Mononuclear cell (primary cell): ENCODE data around the gene TEX14. TPM values are rescaled to one million over a fixed set of nuclear protein-coding genes. Genes with fewer than 3 reads are reported as not detected.

Experiments used
- H3K27me3 ChIP-seq: 2 replicates; pipeline ENCODE4 v1.6.0; 2011; ENCODE audit warnings: low read length, control low read depth; ENCODE audit not compliant: insufficient read depth
- H3K4me1 ChIP-seq: 2 replicates; pipeline ENCODE4 v1.5.1; 2011; ENCODE audit warnings: mild to moderate bottlenecking, low read length, control low read depth; ENCODE audit not compliant: insufficient read depth
- H3K4me3 ChIP-seq: 2 replicates; pipeline ENCODE4 v1.5.1; 2011; ENCODE audit warnings: mild to moderate bottlenecking, low read length, moderate library complexity
- H3K9me3 ChIP-seq: 2 replicates; pipeline ENCODE4 v1.5.1; 2011; ENCODE audit warnings: low read depth, mild to moderate bottlenecking, control low read depth, low read length
- total RNA-seq: library from RNA; depleted of rRNA; stranded (reverse); fragments of >200 nt; gene quantifications from one replicate; pipeline ENCODE4 v1.2.3, GENCODE V29; 2012

The TEX14 gene
- total RNA-seq, 1 donor, result 0.31 TPM

GRCh38 chr17:58643147-58643546, 48.7 kb downstream of the TEX14 start:
- Histone ChIP-seq H3K9me3 (no peaks in the 10 kb centered on the region), H3K4me3 (no peak overlapping the region)

DNA sequence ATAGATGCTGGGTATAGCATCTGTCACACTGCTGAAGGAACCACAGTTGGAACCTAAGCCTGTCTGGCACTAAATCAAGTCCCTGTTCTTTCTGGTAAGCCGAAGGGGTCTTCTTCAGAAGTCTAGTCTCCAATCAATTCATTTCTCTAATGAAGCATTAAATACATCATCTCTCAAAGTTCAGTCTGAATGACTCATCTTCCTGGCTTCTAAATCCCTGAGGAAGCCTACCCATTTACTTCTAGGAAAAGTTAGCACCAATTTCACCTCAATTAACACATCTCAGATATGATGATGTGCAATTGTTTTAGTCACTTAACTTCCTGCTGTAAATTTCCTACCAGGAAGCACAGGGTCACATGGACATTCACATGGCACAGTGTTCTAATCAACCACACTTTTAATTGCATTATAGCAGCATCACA, 49.9 kb downstream of the TEX14 start:
- Histone ChIP-seq H3K4me3 (no peak overlapping the region), H3K27me3 (no peaks in the 10 kb centered on the region), H3K4me1 (no peaks in the 10 kb centered on the region), H3K9me3 (no peaks in the 10 kb centered on the region)

More at GRCh38 chr17:58643147-58643546, 48.7 kb downstream of the TEX14 start:
- no peaks in the 10 kb centered on the region for H3K4me1 ChIP-seq
- H3K27me3 ChIP-seq, result no peaks in the 10 kb centered on the region

DNA sequence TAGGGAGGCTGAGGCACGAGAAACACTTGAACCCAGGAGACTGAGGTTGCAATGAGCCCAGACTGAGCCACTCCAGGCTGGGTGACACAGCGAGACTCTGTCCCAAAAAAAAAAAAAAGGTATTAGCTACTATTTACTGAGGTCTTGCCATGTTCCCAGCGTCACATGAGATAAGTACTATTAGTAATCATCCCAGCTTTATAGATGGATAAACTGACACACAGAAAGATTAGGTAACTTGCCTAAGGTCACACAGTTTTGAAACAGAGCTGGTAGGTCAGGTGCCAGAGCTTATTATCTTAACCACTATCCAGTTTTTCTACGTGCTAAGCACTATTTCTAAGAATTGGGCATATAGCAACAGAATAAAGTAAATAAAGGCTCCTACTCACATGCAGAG, 51.6 kb downstream of the TEX14 start:
- Histone ChIP-seq H3K9me3 (no peaks in the 10 kb centered on the region), H3K27me3 (no peaks in the 10 kb centered on the region), H3K4me3 (no peak overlapping the region), H3K4me1 (no peaks in the 10 kb centered on the region)

DNA sequence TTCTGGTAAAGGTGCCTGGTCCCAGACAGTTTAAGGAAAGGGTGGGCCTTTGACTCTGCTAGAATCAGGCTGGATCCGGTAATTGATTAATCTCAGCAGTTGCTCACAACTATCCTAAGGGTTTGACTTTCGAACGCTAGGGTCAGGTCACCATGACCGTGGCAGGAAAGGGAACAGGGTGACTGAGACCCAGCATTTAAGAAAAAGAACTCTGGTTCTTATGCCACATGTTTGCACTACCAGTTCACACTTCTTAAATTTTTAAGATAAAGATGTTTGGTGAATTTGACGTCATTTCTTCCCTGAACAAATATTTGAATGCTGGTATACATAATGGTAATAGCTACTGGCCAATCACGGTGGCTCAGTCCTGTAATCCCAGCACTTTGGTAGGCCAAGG, 52.2 kb downstream of the TEX14 start:
- H3K27me3 ChIP-seq, result no peaks in the 10 kb centered on the region
- H3K9me3 ChIP-seq, result no peaks in the 10 kb centered on the region
- no peak overlapping the region for H3K4me3 ChIP-seq
- H3K4me1 ChIP-seq, result no peaks in the 10 kb centered on the region

GRCh38 chr17:58637011-58637570, 54.8 kb downstream of the TEX14 start:
- Histone ChIP-seq H3K4me3 (no peak overlapping the region), H3K27me3 (no peaks in the 10 kb centered on the region), H3K4me1 (peaks cover 5% of the 10 kb centered on the region), H3K9me3 (no peaks in the 10 kb centered on the region)

DNA sequence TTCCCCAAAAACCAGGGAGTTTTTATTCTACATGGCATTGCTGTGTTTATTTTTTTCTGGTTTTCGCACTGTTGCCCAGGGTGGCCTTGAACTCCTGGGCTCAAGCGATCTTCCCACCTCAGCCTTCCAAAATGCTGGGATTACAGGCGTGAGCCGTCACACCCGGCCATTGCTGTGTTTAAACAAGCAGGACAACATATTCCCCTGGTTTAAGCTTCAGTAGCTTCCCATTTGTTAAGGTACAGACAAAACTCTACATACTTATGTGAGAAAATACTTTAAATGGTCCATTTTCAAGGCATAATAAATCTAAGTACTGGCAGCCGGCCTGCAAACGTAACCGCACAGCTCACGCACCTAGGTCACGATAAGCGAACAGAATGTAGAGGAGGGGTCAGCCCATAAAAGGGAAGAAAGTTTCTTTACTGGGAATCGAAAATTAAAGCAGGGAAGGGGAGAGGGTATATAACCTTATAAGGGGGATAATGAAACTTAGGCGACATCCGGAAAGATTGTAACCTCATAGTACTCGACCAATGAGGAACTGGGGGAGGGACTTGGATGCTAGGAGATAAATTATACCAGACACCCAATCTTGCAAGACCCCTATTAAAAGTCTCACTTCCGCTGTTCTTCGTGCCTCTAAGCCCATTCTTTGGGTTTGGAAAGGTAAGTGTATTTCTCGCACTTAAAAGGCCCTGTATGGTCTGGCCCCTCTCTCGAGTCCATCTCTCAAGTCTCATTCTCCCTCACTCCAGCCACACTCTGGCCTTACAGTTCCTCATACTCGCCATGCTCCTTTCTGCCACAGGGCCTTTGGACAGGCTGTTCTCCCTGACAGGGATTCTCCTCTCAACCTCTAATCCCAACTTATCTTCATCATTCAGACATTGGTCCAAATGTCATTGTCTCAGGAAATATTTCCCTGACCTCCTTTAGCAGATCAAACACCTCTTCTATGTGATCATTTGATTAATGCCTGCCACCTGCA, 59.2 kb downstream of the TEX14 start:
- Histone ChIP-seq H3K4me1 (peaks cover 11% of the 10 kb centered on the region), H3K9me3 (no peaks in the 10 kb centered on the region), H3K4me3 (peak overlapping the region; percentile 45), H3K27me3 (no peaks in the 10 kb centered on the region)

DNA sequence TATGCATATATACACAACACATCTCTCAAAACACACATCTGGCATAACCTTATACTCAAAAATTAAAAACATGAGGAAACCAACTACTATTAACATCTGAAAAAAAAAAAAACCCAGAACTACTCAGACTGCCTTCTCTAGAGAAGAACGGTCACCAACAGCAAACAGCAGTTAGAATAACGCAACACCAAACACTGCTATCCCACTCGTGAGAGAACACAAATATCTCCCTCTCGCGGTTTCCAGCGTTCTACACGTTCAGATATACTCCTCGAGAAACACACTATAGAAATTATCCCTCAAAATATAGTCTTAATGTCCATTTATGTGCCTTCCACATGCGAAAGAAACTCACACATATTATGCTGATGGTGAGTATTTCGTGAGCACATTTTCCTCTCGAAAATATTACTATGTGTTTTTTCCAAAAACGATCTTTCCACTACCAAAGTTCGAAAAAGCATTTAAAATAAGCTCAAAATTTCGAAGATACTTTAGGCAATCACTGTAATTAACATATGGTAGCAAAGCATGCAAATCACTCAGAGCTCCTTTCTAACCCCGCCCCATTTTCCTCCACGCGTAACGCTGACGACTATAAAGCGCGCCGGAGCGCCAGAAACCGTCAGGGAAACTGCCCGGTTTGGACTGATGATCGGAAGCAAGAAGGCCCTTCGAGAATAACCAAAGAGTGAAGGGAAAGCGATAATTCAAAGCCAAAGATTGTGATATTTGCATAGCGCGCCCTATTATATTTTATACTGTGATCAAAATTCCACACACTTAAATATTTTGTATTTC, 60.1 kb downstream of the TEX14 start:
- Histone ChIP-seq H3K9me3 (no peaks in the 10 kb centered on the region), H3K4me1 (peaks cover 20% of the 10 kb centered on the region), H3K4me3 (peak overlapping the region; percentile 45), H3K27me3 (no peaks in the 10 kb centered on the region)

DNA sequence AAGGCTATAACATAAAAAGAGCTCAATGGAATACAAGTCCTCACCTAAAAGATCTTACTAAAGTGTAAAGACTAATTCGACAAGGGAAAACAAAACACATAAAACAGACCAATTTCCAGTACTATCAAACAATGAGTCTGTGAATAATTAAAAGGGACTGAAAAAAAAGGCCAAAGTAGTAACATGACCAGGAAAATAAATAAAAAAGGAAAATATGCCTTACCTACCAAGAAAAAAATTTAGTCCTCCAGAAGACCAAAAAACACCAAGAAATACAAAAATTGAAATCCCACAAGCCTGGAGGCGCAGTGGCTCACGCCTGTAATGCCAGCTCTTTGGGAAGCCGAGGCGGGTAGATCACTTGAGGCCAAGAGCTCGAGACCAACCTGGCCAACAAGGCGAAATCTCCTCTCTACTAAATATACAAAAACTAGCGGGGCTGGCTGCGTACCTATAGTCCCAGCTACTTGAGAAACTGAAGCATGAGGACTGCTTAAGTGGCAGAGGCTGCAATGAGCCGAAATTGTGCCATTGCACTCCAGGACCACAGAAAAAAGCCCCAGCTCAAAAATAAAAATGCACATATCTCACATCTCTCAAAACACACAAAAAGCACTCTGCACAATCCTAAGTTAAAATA, 60.8 kb downstream of the TEX14 start:
- H3K4me3 ChIP-seq, result no peak overlapping the region

GRCh38 chr17:58626905-58627304, 64.9 kb downstream of the TEX14 start:
- peaks cover 18% of the 10 kb centered on the region for H3K4me1 ChIP-seq
- H3K27me3 ChIP-seq, result no peaks in the 10 kb centered on the region
- H3K9me3 ChIP-seq, result no peaks in the 10 kb centered on the region
- H3K4me3 ChIP-seq, result no peak overlapping the region

More for the DNA sequence above, 60.8 kb downstream of the TEX14 start:
- peaks cover 23% of the 10 kb centered on the region for H3K4me1 ChIP-seq
- no peaks in the 10 kb centered on the region for H3K27me3 ChIP-seq
- H3K9me3 ChIP-seq, result no peaks in the 10 kb centered on the region

DNA sequence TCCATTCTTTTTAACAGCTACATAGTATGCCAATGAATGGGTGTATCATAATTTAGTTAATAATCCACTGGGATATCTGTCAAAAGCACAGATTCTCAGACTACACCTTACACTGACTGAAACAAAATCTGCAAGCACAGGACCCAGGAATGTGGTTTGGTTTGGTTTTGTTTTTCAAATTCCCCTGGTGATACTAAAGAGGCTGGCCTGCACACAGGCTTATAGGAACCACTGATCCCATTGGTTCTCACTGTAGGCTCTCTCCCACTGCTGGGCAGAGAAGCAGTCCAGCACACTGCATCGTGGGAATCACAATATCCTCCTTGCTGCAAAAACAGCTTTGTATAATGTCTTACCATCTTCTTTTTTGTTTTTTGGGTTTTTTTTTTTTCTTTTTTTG, 67.1 kb downstream of the TEX14 start:
- Histone ChIP-seq H3K4me1 (peaks cover 13% of the 10 kb centered on the region), H3K27me3 (no peaks in the 10 kb centered on the region), H3K4me3 (no peak overlapping the region), H3K9me3 (no peaks in the 10 kb centered on the region)

GRCh38 chr17:58621174-58621573, 70.7 kb downstream of the TEX14 start:
- Histone ChIP-seq H3K4me3 (no peak overlapping the region), H3K9me3 (no peaks in the 10 kb centered on the region), H3K4me1 (peaks cover 2% of the 10 kb centered on the region), H3K27me3 (no peaks in the 10 kb centered on the region)

DNA sequence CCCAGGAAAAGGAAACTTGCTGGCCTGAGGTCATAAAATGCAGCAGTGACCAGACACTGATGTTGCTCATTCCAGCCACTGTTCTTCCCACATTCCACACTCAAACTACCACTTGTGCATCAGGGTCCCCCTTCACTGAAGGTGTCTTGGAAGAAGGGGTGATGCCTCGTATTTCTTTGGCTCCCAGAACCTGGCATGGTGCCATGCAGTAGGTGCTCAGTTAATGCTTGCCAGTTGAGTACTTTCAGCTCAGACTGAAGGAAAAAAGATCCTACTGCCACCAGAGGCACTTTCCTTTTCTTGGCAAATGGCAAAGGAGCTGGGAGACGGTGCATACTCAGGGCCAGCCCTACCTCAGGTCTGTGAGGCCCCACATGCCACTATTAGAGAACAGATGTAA, 73.5 kb downstream of the TEX14 start:
- H3K4me3 ChIP-seq, result no peak overlapping the region
- H3K27me3 ChIP-seq, result no peaks in the 10 kb centered on the region
- no peaks in the 10 kb centered on the region for H3K9me3 ChIP-seq
- H3K4me1 ChIP-seq, result peaks cover 17% of the 10 kb centered on the region

DNA sequence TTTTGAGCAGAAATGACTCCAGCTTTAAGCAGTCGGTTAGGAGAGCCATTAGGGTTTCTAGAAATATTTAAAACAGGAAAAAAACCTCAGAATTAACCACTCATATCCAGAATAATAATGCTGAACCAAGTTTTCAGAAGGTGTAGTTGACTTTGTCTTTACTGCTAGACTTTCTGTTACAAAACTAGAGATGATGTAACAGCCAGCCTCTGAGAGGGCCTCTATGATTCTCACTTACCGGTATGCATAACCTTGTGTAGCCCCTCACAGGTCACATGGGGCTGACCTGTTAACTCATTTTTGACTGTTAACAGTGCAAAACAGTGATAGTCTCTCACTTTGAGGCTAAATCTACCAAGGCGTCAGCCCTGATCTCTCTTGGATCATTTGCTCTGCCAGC, 74.3 kb downstream of the TEX14 start:
- no peaks in the 10 kb centered on the region for H3K27me3 ChIP-seq
- H3K4me1 ChIP-seq, result peaks cover 17% of the 10 kb centered on the region
- H3K9me3 ChIP-seq, result no peaks in the 10 kb centered on the region

DNA sequence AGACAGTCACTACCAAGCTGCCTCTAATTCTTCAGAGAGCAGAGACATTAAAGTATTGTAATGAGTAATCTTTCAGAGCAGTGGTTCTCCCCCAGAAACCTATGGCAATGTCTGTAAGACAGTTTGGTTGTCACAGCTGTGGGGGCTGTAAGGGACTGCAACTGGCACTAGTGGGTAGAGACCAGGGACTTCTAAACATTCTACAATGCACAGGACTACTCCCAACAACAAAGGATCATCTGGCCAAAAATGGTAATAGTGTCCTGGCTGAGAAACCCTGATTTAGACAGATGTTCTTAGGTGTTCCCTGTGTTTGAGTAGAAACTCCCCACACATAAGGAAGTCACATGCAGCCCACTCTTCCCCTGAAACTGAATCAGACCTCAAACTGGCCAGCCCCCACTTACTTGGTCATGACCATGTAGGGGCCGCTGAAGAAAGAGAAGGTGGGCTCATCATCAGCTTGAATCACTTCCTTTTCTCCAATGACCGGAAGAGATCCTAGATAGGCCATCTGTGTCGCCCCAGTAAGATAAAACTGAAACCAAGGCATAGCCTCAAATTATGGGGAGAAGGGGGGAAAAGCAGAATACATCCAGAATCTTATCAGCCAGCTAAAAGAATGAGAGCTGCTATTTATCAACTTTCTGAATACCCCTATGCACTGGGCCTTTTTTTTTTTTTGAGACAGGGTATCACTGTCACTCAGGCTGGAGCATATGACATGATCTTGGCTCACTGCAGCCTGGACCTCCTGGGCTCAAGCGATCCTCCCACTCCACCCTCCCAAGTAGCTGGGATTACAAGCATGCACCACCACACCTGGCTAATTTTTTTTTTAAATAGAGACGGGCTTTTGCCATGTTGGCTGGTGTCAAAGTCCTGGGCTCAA, 75.8 kb downstream of the TEX14 start:
- H3K27me3 ChIP-seq, result no peaks in the 10 kb centered on the region
- H3K9me3 ChIP-seq, result no peaks in the 10 kb centered on the region
- peaks cover 17% of the 10 kb centered on the region for H3K4me1 ChIP-seq
- no peak overlapping the region for H3K4me3 ChIP-seq

More for the DNA sequence above, 74.3 kb downstream of the TEX14 start:
- H3K4me3 ChIP-seq, result no peak overlapping the region
